Mammary epithelial cell (primary cell): ENCODE measurements around the gene WNT11.

ENCODE experiments used
- EZH2 ChIP-seq: IDR thresholded peaks from 2 replicates; pipeline ENCODE4 v1.6.1; 2012; ENCODE audit warnings: low read length, inconsistent platforms, borderline replicate concordance
- TF ChIP-seq, protein P1 (sequence below), 2 donors: IDR thresholded peaks in 1 of 2; conservative IDR thresholded peaks in 1 of 2; 2 replicates each; pipeline ENCODE4 v1.5.1; 2011 to 2012; ENCODE audit warnings: inconsistent platforms in 2 of 2, low read length in 2 of 2, mild to moderate bottlenecking in 2 of 2, control low read depth in 1 of 2, low read depth in 1 of 2; ENCODE audit not compliant: insufficient read depth in 1 of 2; ENCODE audit errors: extremely low read depth in 1 of 2

GRCh38 chr11:76243193-76243956, 37.1 kb upstream of the WNT11 start:
- TF ChIP-seq, protein P1, sequence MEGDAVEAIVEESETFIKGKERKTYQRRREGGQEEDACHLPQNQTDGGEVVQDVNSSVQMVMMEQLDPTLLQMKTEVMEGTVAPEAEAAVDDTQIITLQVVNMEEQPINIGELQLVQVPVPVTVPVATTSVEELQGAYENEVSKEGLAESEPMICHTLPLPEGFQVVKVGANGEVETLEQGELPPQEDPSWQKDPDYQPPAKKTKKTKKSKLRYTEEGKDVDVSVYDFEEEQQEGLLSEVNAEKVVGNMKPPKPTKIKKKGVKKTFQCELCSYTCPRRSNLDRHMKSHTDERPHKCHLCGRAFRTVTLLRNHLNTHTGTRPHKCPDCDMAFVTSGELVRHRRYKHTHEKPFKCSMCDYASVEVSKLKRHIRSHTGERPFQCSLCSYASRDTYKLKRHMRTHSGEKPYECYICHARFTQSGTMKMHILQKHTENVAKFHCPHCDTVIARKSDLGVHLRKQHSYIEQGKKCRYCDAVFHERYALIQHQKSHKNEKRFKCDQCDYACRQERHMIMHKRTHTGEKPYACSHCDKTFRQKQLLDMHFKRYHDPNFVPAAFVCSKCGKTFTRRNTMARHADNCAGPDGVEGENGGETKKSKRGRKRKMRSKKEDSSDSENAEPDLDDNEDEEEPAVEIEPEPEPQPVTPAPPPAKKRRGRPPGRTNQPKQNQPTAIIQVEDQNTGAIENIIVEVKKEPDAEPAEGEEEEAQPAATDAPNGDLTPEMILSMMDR (conservative IDR thresholded peaks at IDR 0.05 in 1 of 2, IDR thresholded peaks at IDR 0.05 in 1 of 2; ENCODE audit: extremely low read depth in 1 of 2, insufficient read depth in 1 of 2, low read depth in 1 of 2, low read length in 2 of 2) = no peak
- TF ChIP-seq EZH2 = no peak
